Measurements from ENCODE around the gene SLC6A6. TPM values are rescaled to one million over a fixed set of nuclear protein-coding genes. Genes with fewer than 3 reads are reported as not detected.

Gene SLC6A6
- 33.2 and 36.1 TPM in 2 replicates for total RNA-seq

DNA sequence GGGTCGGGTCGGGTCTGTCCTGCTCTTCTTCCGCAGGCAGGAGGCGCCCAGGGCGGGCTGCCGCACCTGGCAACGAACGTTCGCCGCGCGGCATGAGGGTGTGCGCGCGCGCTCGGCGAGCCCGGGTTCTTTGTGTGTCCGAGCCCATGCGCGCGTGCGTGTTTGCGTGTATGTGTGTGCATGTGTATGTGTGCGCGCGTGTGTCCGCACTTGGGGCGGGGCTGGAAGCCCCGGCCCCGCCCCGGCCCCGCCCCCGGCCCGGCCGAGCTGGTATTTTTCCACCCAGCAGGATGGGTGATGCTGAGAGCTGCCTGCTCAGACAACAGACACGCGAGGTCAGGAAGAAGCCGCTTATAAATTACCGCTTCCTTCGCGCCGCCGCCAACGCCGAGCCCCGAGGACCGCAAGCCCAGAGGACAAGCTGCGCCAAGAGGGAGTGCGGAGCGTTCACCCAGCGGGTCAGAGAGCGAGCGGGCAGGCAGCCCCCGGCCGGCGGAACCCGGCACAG lies at the start of gene SLC6A6:
SLC6A6 (plus strand) TSS at position 303 of the 508 bp plus-strand sequence. CDS start 41,029 bp downstream, outside the sequence.
- TF ChIP-seq, protein P1, sequence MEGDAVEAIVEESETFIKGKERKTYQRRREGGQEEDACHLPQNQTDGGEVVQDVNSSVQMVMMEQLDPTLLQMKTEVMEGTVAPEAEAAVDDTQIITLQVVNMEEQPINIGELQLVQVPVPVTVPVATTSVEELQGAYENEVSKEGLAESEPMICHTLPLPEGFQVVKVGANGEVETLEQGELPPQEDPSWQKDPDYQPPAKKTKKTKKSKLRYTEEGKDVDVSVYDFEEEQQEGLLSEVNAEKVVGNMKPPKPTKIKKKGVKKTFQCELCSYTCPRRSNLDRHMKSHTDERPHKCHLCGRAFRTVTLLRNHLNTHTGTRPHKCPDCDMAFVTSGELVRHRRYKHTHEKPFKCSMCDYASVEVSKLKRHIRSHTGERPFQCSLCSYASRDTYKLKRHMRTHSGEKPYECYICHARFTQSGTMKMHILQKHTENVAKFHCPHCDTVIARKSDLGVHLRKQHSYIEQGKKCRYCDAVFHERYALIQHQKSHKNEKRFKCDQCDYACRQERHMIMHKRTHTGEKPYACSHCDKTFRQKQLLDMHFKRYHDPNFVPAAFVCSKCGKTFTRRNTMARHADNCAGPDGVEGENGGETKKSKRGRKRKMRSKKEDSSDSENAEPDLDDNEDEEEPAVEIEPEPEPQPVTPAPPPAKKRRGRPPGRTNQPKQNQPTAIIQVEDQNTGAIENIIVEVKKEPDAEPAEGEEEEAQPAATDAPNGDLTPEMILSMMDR (IDR thresholded peaks at IDR 0.05; ENCODE audit: insufficient read depth, low read depth, low read length) = peak; percentile 48
- H3K4me3 ChIP-seq (ENCODE audit: low read depth, low read length) = peak within 1 kb of the TSS; percentile 85

DNA sequence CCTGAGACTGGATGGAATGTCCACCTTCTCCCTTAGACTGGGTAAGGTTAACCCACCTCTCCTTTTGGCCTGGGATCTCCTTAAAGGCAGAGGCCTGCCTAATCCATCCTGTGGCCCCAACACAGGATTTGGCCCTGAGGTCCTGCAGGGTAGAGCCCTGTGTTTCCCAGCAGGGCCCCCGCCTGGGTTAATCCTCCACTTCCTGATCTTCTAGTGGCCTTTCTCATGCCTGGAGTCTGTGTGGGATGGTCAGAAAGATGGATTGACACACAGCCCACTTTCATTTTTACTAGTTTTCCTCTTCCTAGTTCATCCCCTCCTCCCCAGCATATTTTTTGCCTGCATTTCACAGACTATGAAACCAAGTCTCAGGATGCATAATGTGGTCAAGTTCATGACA lies 48.9 kb upstream of the SLC6A6 start:
- peak; percentile 33 for DNase-seq (ENCODE audit: low read depth)
- TF ChIP-seq, protein P1 (IDR thresholded peaks at IDR 0.05; ENCODE audit: insufficient read depth, low read depth, low read length) = no peak

More for the DNA sequence above, at the start of gene SLC6A6:
- DNase-seq (ENCODE audit: low read depth) = peak; percentile 96

DNA sequence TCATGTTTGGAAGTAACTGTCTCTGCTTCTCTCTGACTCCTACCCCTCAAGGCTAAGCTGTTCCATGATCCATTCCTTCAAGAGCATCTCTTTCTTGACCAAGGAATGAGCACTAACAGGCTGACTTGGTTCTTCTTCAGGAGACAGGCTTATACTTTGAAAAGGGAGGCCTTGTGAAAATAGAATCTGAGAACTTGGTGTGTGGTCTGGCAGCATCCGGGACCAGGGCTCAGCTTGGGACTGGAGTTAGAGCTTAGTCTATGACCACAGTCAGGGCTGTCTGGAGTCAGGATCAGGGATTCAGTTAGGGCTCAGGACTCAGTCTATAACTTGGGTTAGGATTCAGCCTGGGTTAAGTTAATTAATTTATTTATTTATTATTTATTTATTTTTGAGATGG lies 44.9 kb upstream of the SLC6A6 start:
- TF ChIP-seq, protein P1 (IDR thresholded peaks at IDR 0.05; ENCODE audit: insufficient read depth, low read depth, low read length) = no peak
- no peak for DNase-seq (ENCODE audit: low read depth)
- no peak overlapping the region for H3K4me3 ChIP-seq (ENCODE audit: low read depth, low read length)

More for the DNA sequence above, 48.9 kb upstream of the SLC6A6 start:
- no peak overlapping the region for H3K4me3 ChIP-seq (ENCODE audit: low read depth, low read length)

DNA sequence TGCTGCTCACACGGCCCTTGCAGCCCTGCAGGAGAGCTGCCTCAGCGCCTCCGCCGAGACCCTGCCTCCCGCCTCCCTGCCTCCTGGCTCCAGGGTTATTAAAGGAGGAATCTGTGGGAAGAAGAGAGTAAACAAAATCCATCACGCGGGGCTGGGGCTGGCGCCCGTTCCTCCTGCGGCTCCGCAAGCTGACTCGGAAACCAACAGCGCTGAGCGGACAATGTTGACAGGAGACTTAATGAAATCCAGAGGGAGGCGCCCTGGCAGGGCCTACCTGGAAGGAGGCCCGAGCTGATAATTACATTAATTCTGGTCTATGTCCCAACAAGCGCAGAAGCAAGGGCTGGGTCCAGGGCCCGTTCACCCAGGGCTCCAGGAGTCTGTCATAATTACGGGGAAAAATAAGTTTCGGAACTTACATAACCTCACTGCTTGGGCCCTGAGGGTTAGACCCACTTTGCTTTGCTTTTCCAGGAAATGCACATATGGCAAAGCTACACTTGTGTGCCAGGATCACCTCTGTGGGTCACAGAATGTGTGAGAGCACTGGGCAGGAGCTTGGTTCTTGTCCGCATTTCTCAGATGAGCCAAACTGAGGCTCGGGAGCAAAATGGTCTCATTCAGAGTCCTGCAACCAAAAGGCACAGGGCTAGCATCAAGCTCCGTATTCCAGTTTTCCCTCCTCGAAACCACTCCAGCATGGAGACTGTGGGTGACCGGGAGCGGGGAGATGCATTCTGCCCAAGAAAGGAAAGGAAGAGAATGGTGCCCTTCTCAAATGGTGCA lies 43.8 kb upstream of the SLC6A6 start:
- no peak overlapping the region for H3K4me3 ChIP-seq (ENCODE audit: low read depth, low read length)
- DNase-seq (ENCODE audit: low read depth) = peak; percentile 82
- TF ChIP-seq, protein P1 (IDR thresholded peaks at IDR 0.05; ENCODE audit: insufficient read depth, low read depth, low read length) = no peak

DNA sequence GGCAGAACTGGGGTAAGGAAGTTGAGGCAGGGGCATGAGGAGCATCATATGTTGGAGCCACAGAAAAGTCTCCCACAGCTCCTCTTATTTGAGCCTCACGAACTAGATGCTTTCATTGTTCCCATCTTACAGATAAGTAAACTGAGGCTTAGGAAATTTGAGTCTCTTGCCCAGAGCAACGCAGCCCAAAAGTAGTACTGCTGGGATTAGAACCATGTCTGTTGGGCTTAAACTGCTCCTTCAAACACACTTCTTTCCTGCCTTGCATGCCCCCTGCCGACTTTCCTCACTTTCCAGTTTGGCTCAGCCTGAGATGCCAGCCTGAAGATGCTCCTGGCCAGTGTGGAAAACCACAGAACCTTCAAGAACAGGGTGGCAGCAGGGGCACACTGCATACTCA lies 43.1 kb upstream of the SLC6A6 start:
- no peak for DNase-seq (ENCODE audit: low read depth)
- H3K4me3 ChIP-seq (ENCODE audit: low read depth, low read length) = no peak overlapping the region
- TF ChIP-seq, protein P1 (IDR thresholded peaks at IDR 0.05; ENCODE audit: insufficient read depth, low read depth, low read length) = no peak

DNA sequence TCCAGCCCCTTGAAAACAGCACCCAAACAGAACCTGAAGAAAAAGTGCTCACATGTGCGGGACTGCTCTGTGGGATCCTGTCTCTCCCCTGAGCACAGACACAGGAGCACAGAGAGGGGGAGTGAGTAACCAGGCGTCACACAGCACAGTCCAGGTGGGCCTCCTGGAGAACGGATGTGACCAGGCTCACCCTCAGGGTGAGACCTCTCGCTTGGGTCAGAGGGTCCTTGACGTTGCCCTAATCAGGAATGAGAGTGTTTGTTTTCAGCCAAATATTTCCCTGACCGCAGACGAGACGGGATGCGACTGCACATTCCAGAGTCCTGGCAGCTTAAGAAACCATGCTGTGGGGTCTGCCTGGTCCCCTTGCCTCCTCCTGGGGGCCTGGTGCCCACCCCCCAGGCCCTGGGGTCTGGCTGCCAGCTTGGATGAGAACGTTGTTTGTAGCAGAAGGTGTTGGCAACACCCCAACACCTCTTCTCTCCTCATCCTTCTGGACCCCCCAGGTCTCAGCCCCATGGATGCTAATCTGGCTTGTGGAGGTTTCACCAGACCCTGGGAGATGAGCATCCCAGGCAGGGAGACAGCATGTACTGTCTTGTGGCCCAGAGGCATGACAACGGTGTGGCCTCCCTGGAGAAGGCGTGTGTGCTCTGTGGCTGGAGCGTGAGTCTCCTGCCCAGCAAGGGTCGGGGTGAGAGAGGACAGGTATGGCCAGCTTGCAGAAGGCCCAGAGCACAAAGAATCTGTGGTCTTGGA lies 42.1 kb upstream of the SLC6A6 start:
- DNase-seq (ENCODE audit: low read depth) = peak; percentile 60
- no peak overlapping the region for H3K4me3 ChIP-seq (ENCODE audit: low read depth, low read length)
- TF ChIP-seq, protein P1 (IDR thresholded peaks at IDR 0.05; ENCODE audit: insufficient read depth, low read depth, low read length) = no peak

Data from fibroblast of villous mesenchyme (primary cell).